HEK293 (cell line): Measurements from ENCODE around the gene MAP4K4.

Experiments used
- CTCF ChIA-PET: fragments of 350-600 bp; formaldehyde crosslinking; extraction: SDS; loops from one replicate; lab custom pipeline; 2021; ENCODE audit warnings: antibody characterized with exemption; lab: Yijun Ruan, JAX
- POLR2A ChIA-PET: fragments of 300-600 bp; formaldehyde crosslinking; extraction: SDS; loops from one replicate; lab custom pipeline; 2020; ENCODE audit warnings: antibody characterized with exemption, inconsistent platforms; lab: Yijun Ruan, JAX
- H3K27ac ChIP-seq: fragments of 200-500 bp; sonication (Bioruptor generic); 2 replicates; pipeline ENCODE4 v1.5.1; 2014; ENCODE audit warnings: low read depth, low read length, control low read depth, inconsistent platforms; ENCODE audit errors: extremely low read depth
- H3K36me3 ChIP-seq, 2 experiments: fragments of 200-500 bp in 1 of 2; sonication (Bioruptor generic) in 1 of 2; 1 replicate in 1 of 2; 2 replicates in 1 of 2; pipeline ENCODE4 v1.5.1; 2014 to 2017; ENCODE audit warnings: inconsistent platforms in 2 of 2, low read length in 2 of 2; ENCODE audit not compliant: control insufficient read depth in 2 of 2, insufficient read depth in 1 of 2
- H3K4me1 ChIP-seq: fragments of 200-500 bp; sonication (Bioruptor generic); 2 replicates; pipeline ENCODE4 v1.5.1; 2014; ENCODE audit warnings: mild to moderate bottlenecking, low read length, inconsistent platforms; ENCODE audit not compliant: control insufficient read depth, insufficient read depth
- H3K4me3 ChIP-seq: 2 replicates; pipeline ENCODE4 v1.5.1; 2011; ENCODE audit warnings: low read depth, mild to moderate bottlenecking, control low read depth, low read length, moderate library complexity
- H3K9me3 ChIP-seq: fragments of 200-500 bp; sonication (Bioruptor generic); 2 replicates; pipeline ENCODE4 v1.5.1; 2014; ENCODE audit warnings: low read depth, low read length, inconsistent platforms; ENCODE audit not compliant: control insufficient read depth, insufficient read depth
- AEBP2 ChIP-seq: fragments of 450-650 bp; formaldehyde crosslinking; IDR thresholded peaks from 2 replicates; pipeline ENCODE4 v1.5.1; 2016; ENCODE audit warnings: missing biosample characterization, missing genetic modification characterization, borderline replicate concordance
- PATZ1 ChIP-seq: fragments of 450-650 bp; formaldehyde crosslinking; IDR thresholded peaks from 2 replicates; pipeline ENCODE4 v1.5.1; 2016; ENCODE audit warnings: missing biosample characterization, missing genetic modification characterization
- SCRT2 ChIP-seq: fragments of 450-650 bp; formaldehyde crosslinking; IDR thresholded peaks from 2 replicates; pipeline ENCODE4 v1.5.1; 2016; ENCODE audit warnings: missing biosample characterization, missing genetic modification characterization
- ZBTB6 ChIP-seq: fragments of 450-650 bp; formaldehyde crosslinking; IDR thresholded peaks from 2 replicates; pipeline ENCODE4 v1.5.1; 2017; ENCODE audit warnings: missing biosample characterization, missing genetic modification characterization
- ZBTB7A ChIP-seq: fragments of 450-650 bp; formaldehyde crosslinking; IDR thresholded peaks from 2 replicates; pipeline ENCODE4 v1.5.1; 2016; ENCODE audit warnings: low read depth, missing biosample characterization, missing genetic modification characterization
- ZNF146 ChIP-seq: fragments of 450-650 bp; formaldehyde crosslinking; IDR thresholded peaks from 2 replicates; pipeline ENCODE4 v1.5.1; 2016; ENCODE audit warnings: missing biosample characterization, missing genetic modification characterization
- ZNF214 ChIP-seq: fragments of 450-650 bp; formaldehyde crosslinking; IDR thresholded peaks from 2 replicates; pipeline ENCODE4 v1.5.1; 2017; ENCODE audit warnings: missing biosample characterization, mild to moderate bottlenecking, missing genetic modification characterization, borderline replicate concordance
- ZNF280D ChIP-seq: fragments of 450-650 bp; formaldehyde crosslinking; IDR thresholded peaks from 2 replicates; pipeline ENCODE4 v1.5.1; 2016; ENCODE audit warnings: missing biosample characterization, missing genetic modification characterization
- ZNF548 ChIP-seq: fragments of 450-650 bp; formaldehyde crosslinking; IDR thresholded peaks from 2 replicates; pipeline ENCODE4 v1.5.1; 2016; ENCODE audit warnings: missing biosample characterization, missing genetic modification characterization
- ZNF555 ChIP-seq: fragments of 450-650 bp; formaldehyde crosslinking; conservative IDR thresholded peaks from 2 replicates; pipeline ENCODE4 v1.5.1; 2017; ENCODE audit warnings: missing biosample characterization, mild to moderate bottlenecking, missing genetic modification characterization, inconsistent platforms
- ZNF626 ChIP-seq: fragments of 450-650 bp; sonication (Bioruptor Pico); formaldehyde crosslinking; IDR thresholded peaks from 2 replicates; pipeline ENCODE4 v1.5.1; 2018; ENCODE audit warnings: missing biosample characterization, missing genetic modification characterization, inconsistent platforms
- ZNF645 ChIP-seq: fragments of 450-650 bp; formaldehyde crosslinking; IDR thresholded peaks from 2 replicates; pipeline ENCODE4; 2016; ENCODE audit warnings: missing biosample characterization, missing genetic modification characterization
- TF ChIP-seq, protein P1 (sequence below): fragments of 450-650 bp; formaldehyde crosslinking; IDR thresholded peaks from 2 replicates; pipeline ENCODE4 v1.5.1; 2017; ENCODE audit warnings: missing biosample characterization, missing genetic modification characterization
- TF ChIP-seq, protein P2 (sequence below): fragments of 450-650 bp; formaldehyde crosslinking; IDR thresholded peaks from 2 replicates; pipeline ENCODE4 v1.5.1; 2016; ENCODE audit warnings: missing biosample characterization, missing genetic modification characterization, borderline replicate concordance
- TF ChIP-seq, protein P3 (sequence below): IDR thresholded peaks from 2 replicates; pipeline ENCODE4 v1.6.1; 2011; ENCODE audit warnings: mild to moderate bottlenecking, low read depth, low read length, borderline replicate concordance

MAP4K4 gene

GRCh38 chr2:101837354-101837753 is 139.8 kb downstream of the MAP4K4 start (continued):
- TF ChIP-seq, protein P1, sequence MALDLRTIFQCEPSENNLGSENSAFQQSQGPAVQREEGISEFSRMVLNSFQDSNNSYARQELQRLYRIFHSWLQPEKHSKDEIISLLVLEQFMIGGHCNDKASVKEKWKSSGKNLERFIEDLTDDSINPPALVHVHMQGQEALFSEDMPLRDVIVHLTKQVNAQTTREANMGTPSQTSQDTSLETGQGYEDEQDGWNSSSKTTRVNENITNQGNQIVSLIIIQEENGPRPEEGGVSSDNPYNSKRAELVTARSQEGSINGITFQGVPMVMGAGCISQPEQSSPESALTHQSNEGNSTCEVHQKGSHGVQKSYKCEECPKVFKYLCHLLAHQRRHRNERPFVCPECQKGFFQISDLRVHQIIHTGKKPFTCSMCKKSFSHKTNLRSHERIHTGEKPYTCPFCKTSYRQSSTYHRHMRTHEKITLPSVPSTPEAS (tag by site-specific recombination), result no peak
- no peak for TF ChIP-seq ZNF555 (tag by site-specific recombination)
- TF ChIP-seq, protein P2, sequence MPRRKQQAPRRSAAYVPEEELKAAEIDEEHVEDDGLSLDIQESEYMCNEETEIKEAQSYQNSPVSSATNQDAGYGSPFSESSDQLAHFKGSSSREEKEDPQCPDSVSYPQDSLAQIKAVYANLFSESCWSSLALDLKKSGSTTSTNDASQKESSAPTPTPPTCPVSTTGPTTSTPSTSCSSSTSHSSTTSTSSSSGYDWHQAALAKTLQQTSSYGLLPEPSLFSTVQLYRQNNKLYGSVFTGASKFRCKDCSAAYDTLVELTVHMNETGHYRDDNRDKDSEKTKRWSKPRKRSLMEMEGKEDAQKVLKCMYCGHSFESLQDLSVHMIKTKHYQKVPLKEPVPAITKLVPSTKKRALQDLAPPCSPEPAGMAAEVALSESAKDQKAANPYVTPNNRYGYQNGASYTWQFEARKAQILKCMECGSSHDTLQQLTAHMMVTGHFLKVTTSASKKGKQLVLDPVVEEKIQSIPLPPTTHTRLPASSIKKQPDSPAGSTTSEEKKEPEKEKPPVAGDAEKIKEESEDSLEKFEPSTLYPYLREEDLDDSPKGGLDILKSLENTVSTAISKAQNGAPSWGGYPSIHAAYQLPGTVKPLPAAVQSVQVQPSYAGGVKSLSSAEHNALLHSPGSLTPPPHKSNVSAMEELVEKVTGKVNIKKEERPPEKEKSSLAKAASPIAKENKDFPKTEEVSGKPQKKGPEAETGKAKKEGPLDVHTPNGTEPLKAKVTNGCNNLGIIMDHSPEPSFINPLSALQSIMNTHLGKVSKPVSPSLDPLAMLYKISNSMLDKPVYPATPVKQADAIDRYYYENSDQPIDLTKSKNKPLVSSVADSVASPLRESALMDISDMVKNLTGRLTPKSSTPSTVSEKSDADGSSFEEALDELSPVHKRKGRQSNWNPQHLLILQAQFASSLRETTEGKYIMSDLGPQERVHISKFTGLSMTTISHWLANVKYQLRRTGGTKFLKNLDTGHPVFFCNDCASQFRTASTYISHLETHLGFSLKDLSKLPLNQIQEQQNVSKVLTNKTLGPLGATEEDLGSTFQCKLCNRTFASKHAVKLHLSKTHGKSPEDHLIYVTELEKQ, result no peak
- no peak for TF ChIP-seq ZNF626 (tag by site-specific recombination)

DNA sequence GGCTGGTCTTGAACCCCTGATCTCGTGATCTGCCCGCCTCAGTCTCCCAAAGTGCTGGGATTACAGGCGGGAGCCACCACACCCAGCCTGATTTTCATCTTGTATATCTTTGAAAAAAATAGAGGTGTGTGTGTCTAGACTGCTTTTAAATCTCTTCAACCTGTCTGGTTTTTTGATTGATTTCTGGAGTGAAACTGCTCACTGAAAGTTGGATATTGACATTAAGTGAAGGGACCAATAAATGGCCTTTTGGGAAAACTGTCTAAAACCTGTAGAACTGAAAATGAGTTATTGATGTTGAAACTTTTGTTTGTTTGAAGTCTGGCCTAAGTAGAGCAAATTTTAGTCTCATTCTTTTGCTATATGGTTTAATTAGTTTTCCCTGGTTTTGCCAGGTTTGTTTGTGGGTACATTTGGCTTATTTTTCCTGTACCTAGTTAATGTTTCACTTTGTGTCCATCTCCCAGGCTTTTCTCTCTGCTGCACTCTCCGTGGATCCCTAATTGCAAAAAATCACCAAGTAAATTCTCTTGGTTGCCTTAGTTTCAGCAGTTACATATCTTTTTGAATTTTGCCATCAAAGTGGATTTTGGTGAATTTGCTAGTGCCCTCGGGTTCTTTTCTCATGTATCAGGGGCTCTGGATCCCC is 144.3 kb downstream of the MAP4K4 start:
- ChIA-PET CTCF (no interaction called here), POLR2A (no interaction called here)
- Histone ChIP-seq H3K9me3 (no peaks in the 10 kb centered on the region), H3K4me3 (no peak overlapping the region), H3K36me3 (peaks cover 9 to 96% of the 10 kb centered on the region in 2 experiments), H3K4me1 (no peaks in the 10 kb centered on the region), H3K27ac (no peak overlapping the region)
- TF ChIP-seq, protein P3, sequence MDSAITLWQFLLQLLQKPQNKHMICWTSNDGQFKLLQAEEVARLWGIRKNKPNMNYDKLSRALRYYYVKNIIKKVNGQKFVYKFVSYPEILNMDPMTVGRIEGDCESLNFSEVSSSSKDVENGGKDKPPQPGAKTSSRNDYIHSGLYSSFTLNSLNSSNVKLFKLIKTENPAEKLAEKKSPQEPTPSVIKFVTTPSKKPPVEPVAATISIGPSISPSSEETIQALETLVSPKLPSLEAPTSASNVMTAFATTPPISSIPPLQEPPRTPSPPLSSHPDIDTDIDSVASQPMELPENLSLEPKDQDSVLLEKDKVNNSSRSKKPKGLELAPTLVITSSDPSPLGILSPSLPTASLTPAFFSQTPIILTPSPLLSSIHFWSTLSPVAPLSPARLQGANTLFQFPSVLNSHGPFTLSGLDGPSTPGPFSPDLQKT, result no peak
- no peak for TF ChIP-seq ZNF214
- no peak for TF ChIP-seq PATZ1
- no peak for TF ChIP-seq AEBP2 (tag by site-specific recombination)
- TF ChIP-seq ZNF146, result no peak
- TF ChIP-seq ZNF645 (tag by site-specific recombination), result no peak
- TF ChIP-seq ZNF280D, result no peak
- no peak for TF ChIP-seq SCRT2 (tag by site-specific recombination)
- TF ChIP-seq ZNF548 (tag by site-specific recombination), result no peak
- no peak for TF ChIP-seq ZBTB7A (tag by site-specific recombination)
- no peak for TF ChIP-seq ZBTB6 (tag by site-specific recombination)
